Neutrophil (primary cell): ENCODE results near the gene ADGRA1.

ENCODE experiments used
- H3K27ac ChIP-seq: fragments of 200-600 bp; sonication (generic); 2 replicates; pipeline ENCODE4 v1.5.1; 2016; ENCODE audit warnings: mild to moderate bottlenecking, moderate library complexity
- H3K27me3 ChIP-seq: fragments of 200-600 bp; sonication (generic); 2 replicates; pipeline ENCODE4 v1.6.0; 2016; ENCODE audit warnings: mild to moderate bottlenecking
- H3K36me3 ChIP-seq: fragments of 200-600 bp; sonication (generic); 2 replicates; pipeline ENCODE4 v1.5.1; 2017
- H3K4me1 ChIP-seq, 2 experiments: fragments of 200-600 bp in 1 of 2; sonication (generic) in 1 of 2; 1 replicate in 1 of 2; 2 replicates in 1 of 2; pipeline versions ENCODE4 v1.5.1 to v1.6.1; 2013 to 2016; ENCODE audit warnings: low read depth in 1 of 2, low read length in 1 of 2, mild to moderate bottlenecking in 1 of 2, moderate library complexity in 1 of 2; ENCODE audit not compliant: control insufficient read depth in 1 of 2, insufficient read depth in 1 of 2
- H3K4me3 ChIP-seq, 2 experiments: fragments of 200-600 bp in 1 of 2; sonication (generic) in 1 of 2; 1 replicate in 1 of 2; 2 replicates in 1 of 2; pipeline ENCODE4 v1.5.1; 2013 to 2016; ENCODE audit warnings: low read depth in 1 of 2, low read length in 1 of 2, mild to moderate bottlenecking in 1 of 2, moderate library complexity in 1 of 2
- H3K9me3 ChIP-seq: fragments of 200-600 bp; sonication (generic); 2 replicates; pipeline ENCODE4 v1.5.1; 2016
- TF ChIP-seq, protein P1 (sequence below): fragments of 200-600 bp; sonication (generic); IDR thresholded peaks from 2 replicates; pipeline ENCODE4 v1.5.1; 2016; ENCODE audit warnings: antibody characterized with exemption

ADGRA1 gene

DNA sequence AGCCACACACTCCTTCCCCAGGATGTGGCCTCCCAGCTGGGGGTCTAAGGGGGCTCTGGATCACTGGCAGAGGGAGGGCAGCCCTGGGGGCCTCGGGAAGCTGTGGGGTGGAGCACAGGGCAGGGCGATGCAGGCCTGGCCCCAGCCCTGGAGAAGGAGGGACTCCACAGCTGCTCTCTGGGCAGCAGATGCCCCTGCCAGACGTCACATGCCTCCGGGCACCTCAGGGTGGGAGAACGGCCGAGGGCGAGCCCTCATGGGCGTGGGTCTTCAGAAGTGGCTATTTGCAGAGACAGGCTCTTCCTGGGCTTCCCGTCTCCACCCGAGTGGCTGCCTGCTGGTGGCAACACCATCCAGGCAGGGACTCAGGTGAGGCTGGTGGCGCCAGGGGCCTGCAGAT lies 16.0 kb upstream of the ADGRA1 start:
- Histone ChIP-seq H3K4me1 (no peaks in the 10 kb centered on the region), H3K36me3 (no peaks in the 10 kb centered on the region)

GRCh38 chr10:133072196-133072595 lies 15.5 kb upstream of the ADGRA1 start:
- Histone ChIP-seq H3K9me3 (no peaks in the 10 kb centered on the region), H3K4me3 (no peak overlapping the region), H3K27ac (no peak overlapping the region), H3K4me1 (no peaks in the 10 kb centered on the region), H3K36me3 (no peaks in the 10 kb centered on the region), H3K27me3 (peaks cover 5% of the 10 kb centered on the region)
- TF ChIP-seq, protein P1, sequence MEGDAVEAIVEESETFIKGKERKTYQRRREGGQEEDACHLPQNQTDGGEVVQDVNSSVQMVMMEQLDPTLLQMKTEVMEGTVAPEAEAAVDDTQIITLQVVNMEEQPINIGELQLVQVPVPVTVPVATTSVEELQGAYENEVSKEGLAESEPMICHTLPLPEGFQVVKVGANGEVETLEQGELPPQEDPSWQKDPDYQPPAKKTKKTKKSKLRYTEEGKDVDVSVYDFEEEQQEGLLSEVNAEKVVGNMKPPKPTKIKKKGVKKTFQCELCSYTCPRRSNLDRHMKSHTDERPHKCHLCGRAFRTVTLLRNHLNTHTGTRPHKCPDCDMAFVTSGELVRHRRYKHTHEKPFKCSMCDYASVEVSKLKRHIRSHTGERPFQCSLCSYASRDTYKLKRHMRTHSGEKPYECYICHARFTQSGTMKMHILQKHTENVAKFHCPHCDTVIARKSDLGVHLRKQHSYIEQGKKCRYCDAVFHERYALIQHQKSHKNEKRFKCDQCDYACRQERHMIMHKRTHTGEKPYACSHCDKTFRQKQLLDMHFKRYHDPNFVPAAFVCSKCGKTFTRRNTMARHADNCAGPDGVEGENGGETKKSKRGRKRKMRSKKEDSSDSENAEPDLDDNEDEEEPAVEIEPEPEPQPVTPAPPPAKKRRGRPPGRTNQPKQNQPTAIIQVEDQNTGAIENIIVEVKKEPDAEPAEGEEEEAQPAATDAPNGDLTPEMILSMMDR, result no peak

More for the DNA sequence above, 16.0 kb upstream of the ADGRA1 start:
- Histone ChIP-seq H3K27ac (no peak overlapping the region), H3K4me3 (no peak overlapping the region), H3K27me3 (peaks cover 5% of the 10 kb centered on the region), H3K9me3 (no peaks in the 10 kb centered on the region)
- TF ChIP-seq, protein P1, result no peak

DNA sequence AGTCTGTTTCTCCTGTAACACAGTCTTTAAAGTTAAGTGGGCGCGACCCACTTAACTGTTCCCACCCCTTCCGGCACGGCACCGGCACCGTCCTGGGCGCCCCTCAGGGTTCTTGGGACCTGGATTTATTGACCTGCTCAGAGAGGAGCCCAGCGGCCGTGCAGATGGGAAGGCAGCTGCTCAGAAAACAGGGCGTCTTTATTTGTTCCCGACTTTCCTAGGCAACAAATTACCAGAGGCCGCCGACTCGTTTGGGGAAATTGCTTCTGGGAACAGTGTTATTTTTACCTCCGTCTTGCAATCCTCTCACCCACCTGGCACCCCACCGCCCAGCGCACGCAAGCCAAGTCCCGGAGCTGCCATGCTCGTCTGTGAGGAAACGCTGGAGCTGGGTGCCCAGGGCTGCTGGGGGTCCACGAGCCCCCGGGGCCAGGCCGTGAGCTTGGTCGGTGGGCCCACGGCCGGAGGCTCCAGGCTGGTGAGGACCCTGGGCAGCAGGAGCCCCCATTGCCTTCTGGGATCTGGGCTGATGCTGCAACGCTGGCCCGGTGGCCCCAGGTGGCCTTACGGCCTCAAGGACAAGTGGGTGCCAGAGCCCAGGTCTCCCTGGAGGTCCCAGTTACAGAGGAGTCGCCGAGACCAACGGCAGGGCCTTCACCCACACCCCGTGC lies 14.9 kb upstream of the ADGRA1 start:
- Histone ChIP-seq H3K27ac (no peak overlapping the region), H3K27me3 (no peaks in the 10 kb centered on the region), H3K36me3 (no peaks in the 10 kb centered on the region), H3K9me3 (no peaks in the 10 kb centered on the region), H3K4me1 (no peaks in the 10 kb centered on the region), H3K4me3 (no peak overlapping the region)
- TF ChIP-seq, protein P1, result no peak

- H3K9me3 ChIP-seq, result no peaks in the 10 kb centered on the region
- no peak overlapping the region for H3K27ac ChIP-seq
- TF ChIP-seq, protein P1, result no peak
- no peaks in the 10 kb centered on the region for H3K27me3 ChIP-seq
- H3K4me1 ChIP-seq, result no peaks in the 10 kb centered on the region
- no peak overlapping the region for H3K4me3 ChIP-seq
- H3K36me3 ChIP-seq, result no peaks in the 10 kb centered on the region
Observed at GRCh38 chr10:133075346-133076137, 12.2 kb upstream of the ADGRA1 start.

DNA sequence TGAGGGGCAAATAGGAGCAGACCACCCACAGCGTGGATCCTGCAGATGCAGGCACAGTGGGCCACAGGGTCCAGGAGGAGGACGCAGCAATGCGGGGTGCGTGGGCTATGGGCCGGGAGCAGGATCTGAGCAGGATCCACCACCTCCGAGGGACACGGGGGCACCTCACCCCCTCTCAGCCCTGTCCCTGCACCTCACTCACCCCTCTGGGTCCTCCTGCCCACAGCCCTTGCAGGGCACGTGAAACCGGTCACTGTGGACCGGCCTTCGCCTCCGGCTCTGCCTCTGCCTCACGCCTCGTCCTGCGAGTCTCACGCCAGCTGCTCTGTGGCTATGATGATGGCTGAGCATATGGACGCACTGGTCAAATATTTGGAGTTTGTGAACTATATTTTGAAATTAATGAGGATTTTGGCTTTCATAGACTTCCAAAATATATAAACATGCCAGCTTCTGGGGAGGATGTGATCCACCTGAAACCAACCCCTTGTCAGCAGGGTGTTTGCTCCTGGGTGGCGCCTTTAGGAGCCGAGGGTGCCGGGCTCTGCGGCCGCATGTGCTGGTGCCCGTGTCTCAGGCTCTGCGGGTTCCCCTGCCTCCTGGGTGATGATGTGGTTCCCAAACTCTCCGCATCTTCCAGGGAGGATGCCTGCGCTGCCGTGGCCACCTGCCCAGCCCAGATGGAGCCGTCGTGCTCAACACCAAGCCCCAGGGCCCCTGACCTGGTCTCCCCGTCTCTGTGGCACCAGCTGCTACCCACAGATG lies 11.3 kb upstream of the ADGRA1 start:
- Histone ChIP-seq H3K36me3 (no peaks in the 10 kb centered on the region), H3K27ac (no peak overlapping the region), H3K27me3 (no peaks in the 10 kb centered on the region), H3K4me1 (no peaks in the 10 kb centered on the region), H3K9me3 (no peaks in the 10 kb centered on the region), H3K4me3 (no peak overlapping the region)
- TF ChIP-seq, protein P1, result no peak
